HG02840 (cell line): ENCODE results near the gene SNPH.
"Not testable (repeated sequence)": the region's sequence is repeated elsewhere in the genome, so short reads cannot be mapped to it uniquely, and the experiment has no call there.

Experiments
- ATAC-seq: cut with Tn5 transposase; IDR thresholded peaks from one replicate; pipeline ENCODE4 v1.9.1; 2021; ENCODE audit warnings: mild to moderate bottlenecking, moderate library complexity, moderate number of reproducible peaks; ENCODE audit not compliant: unreplicated experiment, low FRiP score

The SNPH gene, protein sequence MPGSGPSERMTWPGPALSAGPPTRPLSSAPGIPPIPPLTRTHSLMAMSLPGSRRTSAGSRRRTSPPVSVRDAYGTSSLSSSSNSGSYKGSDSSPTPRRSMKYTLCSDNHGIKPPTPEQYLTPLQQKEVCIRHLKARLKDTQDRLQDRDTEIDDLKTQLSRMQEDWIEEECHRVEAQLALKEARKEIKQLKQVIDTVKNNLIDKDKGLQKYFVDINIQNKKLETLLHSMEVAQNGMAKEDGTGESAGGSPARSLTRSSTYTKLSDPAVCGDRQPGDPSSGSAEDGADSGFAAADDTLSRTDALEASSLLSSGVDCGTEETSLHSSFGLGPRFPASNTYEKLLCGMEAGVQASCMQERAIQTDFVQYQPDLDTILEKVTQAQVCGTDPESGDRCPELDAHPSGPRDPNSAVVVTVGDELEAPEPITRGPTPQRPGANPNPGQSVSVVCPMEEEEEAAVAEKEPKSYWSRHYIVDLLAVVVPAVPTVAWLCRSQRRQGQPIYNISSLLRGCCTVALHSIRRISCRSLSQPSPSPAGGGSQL

DNA sequence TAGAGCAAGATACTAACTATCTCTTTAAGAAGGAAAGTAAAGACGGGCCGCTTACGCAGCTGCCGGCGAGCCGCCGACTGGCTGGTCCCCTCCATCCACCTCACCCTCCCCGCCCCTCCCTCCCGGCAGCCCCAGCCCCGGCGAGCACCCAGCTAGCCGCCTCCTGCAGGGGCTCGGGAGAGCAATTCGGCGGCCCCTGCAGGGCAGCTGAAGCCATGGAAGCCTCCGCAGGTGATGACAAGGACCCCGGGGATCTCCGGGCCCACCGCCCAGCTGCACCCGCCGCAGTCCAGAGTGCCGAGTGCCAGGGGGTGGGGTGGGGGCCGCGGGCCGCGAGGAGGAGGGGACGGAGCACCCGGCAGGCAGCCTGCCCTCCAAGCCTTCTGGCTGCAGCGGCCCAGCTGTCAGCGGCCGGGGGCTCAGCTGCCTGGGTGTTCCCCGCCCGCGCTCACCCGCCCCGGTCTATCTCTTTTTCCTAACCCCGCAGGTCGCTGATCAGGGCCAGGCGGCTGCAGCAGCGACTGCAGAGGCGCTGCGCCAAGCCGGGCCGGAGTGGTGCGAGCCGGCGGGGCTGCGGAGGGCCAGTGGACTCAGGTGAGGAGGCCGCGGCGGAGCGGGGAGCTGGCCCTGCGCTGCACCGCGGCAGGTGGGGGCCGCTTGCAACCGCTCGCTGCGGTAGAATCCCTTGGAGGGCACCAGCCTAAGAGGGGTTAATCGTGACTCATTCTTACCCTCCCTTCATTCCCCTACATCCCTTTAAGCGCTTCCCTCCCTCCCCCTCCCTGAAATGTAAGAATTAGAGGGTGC, at the start of gene SNPH:
SNPH (plus strand) TSS at position 128 of the 807 bp plus-strand sequence. CDS start 29,946 bp downstream, outside the sequence.
- ATAC-seq, result peak; percentile 60

DNA sequence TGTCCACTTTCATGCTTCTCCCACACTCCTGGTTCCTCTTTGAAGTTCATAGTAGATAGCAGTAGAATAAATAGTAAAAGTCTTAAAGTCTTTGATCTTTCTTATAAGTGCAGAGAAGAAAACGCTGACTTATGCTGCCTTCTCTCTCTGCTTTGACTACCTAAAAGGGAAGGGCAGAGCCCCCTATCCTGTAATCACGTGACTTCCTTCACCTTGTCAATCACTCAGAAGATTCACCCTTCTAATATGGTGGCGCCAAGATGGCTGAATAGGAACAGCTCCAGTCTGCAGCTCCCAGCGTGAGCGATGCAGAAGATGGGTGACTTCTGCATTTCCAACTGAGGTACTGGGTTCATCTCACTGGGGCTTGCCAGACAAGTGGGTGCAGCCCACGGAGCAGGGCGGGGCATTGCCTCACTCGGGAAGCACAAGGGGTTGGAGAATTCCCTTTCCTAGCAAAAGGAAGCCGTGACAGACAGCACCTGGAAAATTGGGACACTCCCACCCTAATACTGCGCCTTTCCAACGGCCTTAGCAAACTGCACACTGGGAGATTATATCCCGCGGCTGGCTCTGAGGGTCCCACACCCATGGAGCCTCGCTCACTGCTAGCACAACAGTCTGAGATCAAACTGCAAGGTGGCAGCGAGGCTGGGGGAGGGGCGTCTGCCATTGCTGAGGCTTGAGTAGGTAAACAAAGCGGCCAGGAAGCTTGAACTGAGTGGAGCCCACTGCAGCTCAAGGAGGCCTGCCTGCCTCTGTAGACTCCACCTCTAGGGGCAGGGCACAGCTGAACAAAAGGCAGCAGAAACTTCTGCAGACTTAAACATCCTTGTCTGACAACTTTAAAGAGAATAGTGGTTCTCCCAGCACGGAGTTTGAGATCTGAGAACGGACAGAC, 49.3 kb upstream of the SNPH start:
- not testable (repeated sequence) for ATAC-seq

DNA sequence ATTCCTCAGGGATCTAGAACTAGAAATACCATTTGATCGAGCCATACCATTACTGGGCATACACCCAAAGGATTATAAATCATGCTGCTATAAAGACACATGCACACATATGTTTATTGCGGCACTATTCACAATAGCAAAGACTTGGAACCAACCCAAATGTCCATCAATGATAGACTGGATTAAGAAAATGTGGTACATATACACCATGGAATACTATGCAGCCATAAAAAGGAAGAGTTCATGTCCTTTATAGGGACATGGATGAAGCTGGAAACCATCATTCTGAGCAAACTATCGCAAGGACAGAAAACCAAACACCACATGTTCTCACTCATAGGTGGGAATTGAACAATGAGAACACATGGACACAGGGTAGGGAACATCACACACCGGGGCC, 43.3 kb upstream of the SNPH start:
- not testable (repeated sequence) for ATAC-seq

DNA sequence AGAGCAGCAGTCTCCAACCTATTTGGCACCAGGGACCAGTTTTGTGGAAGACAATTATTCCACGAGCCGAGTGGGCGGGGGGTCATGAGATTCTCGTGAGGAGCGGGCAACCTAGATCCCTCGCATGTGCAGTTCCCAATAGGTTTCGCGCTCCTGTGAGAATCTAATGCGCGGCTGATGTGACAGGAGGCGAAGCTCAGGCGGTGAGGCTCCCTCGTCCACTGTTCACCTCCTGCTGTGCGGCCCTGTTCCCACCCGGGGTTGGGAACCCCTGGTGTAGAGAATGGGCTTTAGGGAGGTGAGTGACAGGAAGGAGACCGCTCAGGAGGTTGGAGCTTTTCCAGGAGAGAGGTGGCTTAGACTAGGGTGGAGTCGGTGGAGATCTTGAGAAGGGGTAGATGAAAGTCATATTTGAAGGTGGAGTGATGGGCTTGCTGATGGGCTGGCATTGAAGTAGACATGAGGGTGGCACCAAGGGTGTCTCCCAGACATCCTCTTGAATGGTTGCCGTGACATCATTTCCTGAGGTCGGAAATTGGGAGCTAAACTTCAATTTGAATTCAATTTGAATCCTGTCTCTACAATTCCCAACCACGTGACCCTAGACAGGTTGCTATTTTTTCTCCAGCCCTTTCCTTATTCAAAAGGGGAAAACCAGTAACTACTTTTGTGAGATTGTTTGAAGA, 41.7 kb upstream of the SNPH start:
- ATAC-seq, result no peak

DNA sequence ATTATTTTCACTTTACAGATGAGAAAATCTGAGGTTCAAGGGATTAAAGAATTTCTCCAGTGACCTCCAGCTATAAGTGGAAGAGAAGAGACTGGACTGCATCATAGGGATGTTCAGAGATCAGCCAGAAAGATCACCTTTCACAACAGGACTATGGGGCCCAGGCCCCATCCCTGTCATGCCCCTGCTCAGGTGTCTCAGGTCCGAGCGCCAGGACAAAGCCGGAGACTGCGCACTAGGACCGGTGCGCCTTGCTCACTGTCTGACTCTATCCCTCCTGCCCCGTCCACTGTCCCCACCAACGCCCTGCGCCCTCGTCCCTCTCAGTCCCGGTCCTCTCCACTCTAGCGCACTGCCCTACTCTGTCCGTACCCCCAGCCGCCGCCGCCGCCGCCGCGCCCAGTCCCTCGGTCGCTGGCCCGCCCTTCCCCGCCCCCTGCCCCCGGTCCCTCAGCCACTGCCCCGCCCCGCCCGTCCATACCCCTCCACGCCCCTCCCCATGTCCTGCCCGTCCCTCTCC, 40.8 kb upstream of the SNPH start:
- no peak for ATAC-seq

DNA sequence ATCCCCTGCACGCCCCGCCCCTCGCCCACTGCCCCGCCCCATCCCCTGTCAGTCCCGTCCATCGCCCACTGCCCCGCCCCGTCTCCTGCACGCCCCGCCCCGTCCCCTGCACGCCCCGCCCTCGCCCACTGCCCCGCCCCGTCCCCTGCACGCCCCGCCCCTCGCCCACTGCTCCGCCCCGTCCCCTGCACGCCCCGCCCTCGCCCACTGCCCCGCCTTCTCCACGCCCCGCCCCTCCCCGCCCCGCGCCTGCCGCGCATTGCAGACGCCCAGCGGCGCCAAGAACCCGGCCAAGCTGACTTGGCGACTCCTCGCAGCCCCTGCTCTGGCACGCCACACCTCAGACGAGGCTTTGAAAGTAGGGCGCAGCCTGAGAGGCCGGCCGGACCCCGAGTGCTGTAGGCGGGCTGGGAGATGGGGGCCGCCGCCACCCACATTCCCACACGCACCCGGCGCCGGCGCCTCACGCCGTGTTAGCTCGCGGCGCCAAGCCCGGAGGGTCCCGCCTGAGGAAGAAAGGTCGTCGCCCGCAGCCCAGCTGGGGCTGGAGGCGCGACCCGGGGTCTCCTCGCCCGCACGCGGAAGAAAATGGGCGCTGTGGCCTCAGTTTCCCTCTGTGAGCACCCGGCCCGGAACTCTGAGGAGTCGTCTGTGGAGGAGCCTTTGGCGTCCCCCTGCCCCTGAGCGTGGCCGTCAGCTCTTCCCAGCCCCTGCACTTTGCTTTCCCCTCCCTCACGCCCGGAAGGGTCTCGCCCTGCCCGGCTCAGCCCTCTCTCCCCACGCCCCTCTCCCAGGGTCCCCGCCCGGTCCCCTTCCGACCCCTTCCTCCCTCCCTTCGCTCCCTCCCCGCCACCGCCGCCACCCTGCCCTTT, 40.1 kb upstream of the SNPH start, which contains the start of gene RAD21L1:
RAD21L1 (plus strand) TSS at position 262 of the 872 bp plus-strand sequence. CDS start 2,410 bp downstream, outside the sequence.
- no peak for ATAC-seq

DNA sequence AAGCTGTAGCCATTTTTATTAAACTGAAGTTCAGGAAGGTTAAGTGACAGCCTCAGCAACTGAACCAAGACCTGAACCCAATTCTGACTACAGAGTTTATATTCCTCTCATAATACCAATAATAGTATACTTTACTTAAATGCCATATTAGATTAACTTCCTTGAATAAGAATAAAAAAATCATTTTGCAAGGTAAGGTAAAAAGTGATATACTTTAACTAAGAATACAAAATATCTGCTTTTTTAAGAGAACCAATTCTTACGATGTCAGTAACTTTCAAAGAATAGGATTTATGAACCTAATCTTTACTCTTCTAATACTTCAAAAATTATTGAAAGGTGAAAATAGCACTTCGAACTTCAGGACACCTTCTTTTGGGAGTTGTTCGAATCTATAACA, 36.6 kb upstream of the SNPH start:
- ATAC-seq, result no peak

DNA sequence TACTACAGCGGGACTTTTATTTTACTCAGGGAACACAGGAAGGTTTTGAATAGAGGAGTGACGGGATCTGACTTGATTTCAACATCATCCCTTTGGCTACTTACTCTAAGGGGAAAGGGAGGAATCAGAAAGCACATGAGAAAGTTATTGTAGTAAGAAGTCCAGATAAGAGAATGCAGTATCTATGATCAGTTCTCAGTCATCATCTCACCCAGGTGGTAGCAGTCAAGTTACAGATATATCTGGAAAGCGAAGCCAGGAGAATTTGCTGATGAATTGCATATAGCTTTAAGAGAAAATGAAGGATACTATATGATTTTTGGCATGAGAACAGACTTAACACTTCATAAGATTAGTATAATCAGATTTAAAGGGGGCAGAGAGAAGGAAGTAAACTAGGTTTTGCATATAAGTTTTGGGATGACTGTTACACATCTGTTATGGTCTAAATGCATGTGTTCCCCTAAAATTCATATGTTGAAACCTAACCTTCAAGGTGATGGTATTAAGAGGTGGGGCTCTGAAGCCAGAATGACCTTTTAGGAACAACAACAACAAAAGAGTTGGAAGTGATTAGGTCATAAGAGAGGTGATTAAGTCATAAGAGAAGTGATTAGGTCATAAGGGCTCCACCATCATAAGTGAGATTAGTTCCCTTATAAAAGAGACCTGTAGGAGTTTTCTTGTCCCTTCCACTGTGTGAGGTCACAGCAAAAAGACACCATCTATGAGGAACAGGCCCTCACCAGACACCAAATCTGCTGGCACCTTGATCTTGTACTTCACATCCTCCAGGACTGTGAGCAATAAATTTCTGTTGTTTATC, 33.6 kb upstream of the SNPH start:
- no peak for ATAC-seq

DNA sequence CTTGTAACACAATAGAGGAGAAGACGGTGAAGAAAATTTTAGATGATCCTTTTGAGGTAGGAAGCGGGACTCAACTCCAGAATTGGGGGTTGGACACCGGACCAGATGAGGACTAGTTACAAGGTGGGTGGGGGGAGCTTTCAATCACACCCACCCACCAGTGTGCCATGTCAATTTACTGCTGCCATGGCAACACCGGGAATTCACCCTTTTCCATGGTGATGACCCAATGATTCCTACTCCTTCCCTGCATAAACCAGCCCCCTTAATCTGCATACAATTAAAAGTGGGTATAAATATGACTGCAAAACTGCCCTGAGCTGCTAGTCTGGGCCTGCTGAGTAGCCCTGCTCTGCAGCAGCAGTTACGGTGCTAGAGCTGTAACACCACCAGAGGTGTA, 25.5 kb upstream of the SNPH start:
- ATAC-seq, result no peak

DNA sequence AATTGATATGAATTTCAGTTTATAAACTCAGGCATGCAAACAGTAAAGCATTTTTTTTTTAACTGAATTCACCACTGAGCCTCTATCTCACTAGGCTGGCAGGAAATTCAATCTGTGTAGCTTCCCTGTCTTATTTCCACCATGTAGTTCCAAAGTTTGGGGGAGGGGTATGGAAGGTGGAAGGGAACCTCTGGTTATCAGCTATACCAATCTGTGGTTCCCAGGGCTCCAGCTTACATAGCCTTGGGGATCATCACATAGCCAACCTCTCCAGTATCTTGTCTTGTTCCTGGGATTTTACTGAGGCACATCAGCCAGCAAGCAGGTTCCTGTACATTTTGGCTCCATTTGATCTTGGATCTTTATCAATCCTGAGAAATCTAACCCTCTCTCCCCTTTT, 24.6 kb upstream of the SNPH start:
- ATAC-seq, result no peak

DNA sequence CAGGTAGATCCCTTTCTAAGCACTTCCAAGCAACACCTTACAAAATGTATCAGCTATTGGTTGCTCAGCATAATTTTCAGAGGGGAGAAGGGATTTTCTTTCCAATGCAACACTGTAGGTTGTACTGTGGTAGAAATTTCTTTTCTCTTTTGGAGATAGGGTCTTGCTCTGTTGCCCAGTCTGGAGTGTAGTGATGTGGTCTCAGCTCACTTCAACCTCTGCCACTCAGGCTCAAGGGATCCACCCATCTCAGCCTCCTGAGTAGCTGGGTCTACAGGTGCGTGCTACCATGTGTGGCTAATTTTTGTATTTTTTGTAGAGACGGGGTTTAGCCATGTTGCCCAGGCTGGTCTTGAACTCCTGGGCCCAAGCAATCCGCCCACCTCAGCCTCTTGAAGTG, 24.0 kb upstream of the SNPH start:
- ATAC-seq, result no peak

DNA sequence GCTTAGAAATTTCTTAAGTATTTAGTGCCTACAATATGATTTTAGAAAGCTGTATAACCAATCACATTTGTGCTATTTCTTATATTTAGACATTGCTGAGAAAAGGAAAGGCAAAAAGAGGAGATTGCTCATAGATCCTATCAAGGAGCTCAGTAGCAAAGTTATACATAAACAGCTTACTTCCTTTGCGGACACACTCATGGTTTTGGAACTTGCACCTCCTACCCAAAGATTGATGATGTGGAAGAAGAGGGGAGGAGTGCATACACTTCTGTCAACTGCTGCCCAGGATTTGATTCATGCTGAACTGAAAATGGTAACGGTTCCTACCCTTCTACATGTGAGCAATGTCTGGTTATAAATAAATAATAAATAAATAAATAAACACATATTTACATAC, 23.6 kb upstream of the SNPH start:
- ATAC-seq, result no peak

DNA sequence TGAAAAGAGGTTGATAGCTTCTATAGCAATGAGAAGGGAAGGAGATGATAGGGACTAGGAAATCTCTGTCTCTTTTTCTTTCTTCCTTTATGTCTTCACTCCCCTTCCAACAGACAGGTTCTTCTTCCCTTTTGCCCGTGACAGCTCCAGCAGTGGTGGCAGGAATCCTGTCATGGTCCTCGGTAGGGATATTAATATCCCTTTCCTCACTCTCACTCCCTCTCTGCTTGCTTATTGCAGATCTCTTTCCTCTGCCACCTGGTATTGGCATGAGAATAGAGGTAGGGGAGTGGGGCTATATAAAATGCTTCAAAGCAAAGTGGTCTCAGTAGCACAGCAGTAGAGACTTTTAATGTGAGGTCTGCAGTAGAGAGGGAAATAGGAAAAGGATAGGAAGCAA, 20.5 kb upstream of the SNPH start:
- no peak for ATAC-seq

DNA sequence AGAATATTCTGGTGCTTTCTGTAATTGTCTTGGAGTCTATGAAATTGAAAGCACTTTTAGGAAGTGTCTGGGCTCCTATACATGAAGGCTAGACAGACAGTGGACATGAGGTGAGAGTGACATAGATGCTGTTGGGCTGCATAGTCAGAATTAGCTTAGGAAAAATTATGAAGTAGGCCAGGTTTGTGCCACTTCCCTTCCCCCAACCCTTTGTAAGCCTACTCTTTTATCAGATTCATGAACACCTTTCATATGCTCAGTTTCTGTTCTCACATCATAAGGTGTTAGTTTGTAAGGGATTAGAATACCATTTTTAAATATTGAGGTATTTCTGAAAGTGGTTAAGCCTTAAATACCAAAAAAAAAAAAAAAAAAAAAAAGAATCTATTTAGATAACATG, 18.4 kb upstream of the SNPH start:
- no peak for ATAC-seq

DNA sequence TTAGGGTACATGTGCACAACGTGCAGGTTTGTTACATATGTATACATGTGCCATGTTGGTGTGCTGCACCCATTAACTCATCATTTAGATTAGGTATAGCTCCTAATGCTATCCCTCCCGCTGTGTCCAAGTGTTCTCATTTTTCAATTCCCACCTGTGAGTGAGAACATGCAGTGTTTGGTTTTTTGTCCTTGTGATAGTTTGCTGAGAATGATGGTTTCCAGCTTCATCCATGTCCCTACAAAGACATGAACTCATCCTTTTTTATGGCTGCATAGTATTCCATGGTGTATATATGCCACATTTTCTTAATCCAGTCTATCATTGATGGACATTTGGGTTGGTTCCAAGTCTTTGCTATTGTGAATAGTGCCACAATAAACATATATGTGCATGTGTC, 15.8 kb upstream of the SNPH start:
- ATAC-seq, result not testable (repeated sequence)

DNA sequence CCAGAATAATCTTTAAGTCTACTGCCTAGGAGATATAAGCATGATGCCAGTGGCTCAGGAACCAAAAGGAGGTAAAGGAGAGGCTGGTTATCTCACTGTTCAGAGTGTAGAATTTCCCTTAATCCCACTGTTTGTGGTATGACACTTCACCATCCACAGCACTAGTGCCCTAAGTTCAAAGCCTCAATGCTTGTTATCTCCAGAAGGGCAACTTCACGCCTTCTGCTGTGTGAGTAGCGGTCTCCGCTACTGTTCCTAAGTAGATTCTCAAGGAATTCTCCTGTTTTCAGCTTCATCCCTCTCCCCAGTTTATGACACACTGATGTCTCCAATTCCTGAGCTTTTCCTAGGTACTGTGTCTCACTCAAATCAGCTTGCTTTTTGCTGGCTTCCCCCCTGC, 13.7 kb upstream of the SNPH start:
- ATAC-seq, result no peak

DNA sequence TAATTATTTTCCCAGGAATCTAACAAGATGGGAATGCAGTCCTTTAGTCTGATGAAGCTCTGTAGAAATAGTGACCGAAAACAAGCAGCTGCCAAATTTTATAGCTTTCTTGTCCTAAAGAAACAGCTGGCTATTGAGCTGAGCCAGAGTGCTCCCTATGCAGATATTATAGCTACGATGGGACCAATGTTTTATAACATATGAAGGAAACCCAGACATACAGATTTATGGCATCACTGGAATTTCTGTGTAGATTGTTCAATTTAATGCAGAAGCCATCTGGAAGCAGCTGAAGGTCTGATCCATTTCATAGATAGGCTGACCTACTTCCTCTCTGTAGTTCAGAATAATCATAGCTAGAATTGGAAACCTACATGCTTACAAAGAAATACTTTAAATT, 11.8 kb upstream of the SNPH start:
- no peak for ATAC-seq

DNA sequence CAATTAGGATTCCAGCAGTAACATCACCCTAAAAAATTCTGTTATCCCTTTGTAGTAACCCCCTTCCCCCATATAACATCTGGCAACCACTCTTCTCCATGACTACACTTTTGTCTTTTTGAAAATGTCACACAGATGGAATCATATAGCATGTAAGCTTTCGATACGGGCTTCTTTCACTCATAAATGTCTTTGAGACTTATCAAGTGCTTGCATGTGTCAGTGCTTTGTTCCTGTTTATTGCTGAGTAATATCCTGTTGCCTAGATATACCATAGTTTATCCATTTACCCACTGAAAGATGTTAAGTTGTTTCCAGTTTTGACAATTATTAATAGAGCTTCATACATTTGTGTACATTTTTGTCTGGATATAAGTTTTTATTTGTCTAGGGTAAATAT, 10.4 kb upstream of the SNPH start:
- ATAC-seq, result no peak
